ENCODE data around the gene ARHGAP11A.

DNA sequence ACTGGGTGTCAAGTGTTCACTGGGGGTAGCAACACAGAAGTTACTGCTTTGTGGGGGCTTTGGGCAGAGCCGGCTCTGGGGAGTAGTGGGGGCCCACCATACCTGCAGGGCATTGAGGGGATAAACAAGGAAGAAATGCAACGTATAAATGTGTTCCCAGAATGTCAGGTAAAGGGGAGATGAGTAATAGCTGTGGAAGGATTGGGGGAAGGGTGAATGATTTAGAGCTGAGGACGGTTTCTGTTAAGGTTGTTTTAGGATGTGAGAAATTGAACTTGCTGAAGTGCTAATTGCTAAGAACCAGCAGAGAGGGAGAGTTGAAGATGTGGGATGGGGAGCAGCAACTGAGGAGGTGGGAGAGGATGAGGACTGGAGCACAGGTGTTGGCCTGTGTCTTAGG is 36.9 kb downstream of the ARHGAP11A start:
- TF ChIP-seq, protein P1, sequence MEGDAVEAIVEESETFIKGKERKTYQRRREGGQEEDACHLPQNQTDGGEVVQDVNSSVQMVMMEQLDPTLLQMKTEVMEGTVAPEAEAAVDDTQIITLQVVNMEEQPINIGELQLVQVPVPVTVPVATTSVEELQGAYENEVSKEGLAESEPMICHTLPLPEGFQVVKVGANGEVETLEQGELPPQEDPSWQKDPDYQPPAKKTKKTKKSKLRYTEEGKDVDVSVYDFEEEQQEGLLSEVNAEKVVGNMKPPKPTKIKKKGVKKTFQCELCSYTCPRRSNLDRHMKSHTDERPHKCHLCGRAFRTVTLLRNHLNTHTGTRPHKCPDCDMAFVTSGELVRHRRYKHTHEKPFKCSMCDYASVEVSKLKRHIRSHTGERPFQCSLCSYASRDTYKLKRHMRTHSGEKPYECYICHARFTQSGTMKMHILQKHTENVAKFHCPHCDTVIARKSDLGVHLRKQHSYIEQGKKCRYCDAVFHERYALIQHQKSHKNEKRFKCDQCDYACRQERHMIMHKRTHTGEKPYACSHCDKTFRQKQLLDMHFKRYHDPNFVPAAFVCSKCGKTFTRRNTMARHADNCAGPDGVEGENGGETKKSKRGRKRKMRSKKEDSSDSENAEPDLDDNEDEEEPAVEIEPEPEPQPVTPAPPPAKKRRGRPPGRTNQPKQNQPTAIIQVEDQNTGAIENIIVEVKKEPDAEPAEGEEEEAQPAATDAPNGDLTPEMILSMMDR (IDR thresholded peaks at IDR 0.05), result no peak
- no peak for TF ChIP-seq ZFX (IDR thresholded peaks at IDR 0.05; ENCODE audit: borderline replicate concordance)
